ENCODE data around the gene MARCKSL1. TPM values are rescaled to one million over a fixed set of nuclear protein-coding genes. Genes with fewer than 3 reads are reported as not detected.

Gene MARCKSL1
- total and polyA plus RNA-seq, 2 of the 13 experiments (the other 11 are each of a cell fraction or from before 2014, with no cell fraction given), result 81.9 to 155 TPM

GRCh38 chr1:32291708-32292538 lies 44.1 kb downstream of the MARCKSL1 start, which contains the start of gene HDAC1 (continued):
- no peak for TF ChIP-seq ZBTB14 (CRISPR knock-in tag; IDR thresholded peaks at IDR 0.05)
- TF ChIP-seq GABPA (IDR thresholded peaks at IDR 0.05; ENCODE audit: low read depth, low read length), result peak; percentile 45
- peak; percentile 72 for TF ChIP-seq GABPA (CRISPR knock-in tag; IDR thresholded peaks at IDR 0.05; ENCODE audit: low read depth)
- no peak for TF ChIP-seq AFF4 (CRISPR knock-in tag; IDR thresholded peaks at IDR 0.05)
- TF ChIP-seq SMAD3 (CRISPR knock-in tag; IDR thresholded peaks at IDR 0.05), result no peak
- no peak; the same call in 1 of the 2 replicates for TF ChIP-seq STAT5B (CRISPR knock-in tag; IDR thresholded peaks at IDR 0.05)
- TF ChIP-seq ZFP62 (CRISPR knock-in tag; IDR thresholded peaks at IDR 0.05), result no peak
- TF ChIP-seq SRSF4 (IDR thresholded peaks at IDR 0.05; ENCODE audit: low read depth, low read length, poor library complexity, severe bottlenecking), result no peak
- no peak for TF ChIP-seq SMARCE1 (IDR thresholded peaks at IDR 0.05; ENCODE audit: borderline replicate concordance)
- no peak for TF ChIP-seq ZNF850 (CRISPR knock-in tag; conservative IDR thresholded peaks at IDR 0.05)
- TF ChIP-seq SMC3 (IDR thresholded peaks at IDR 0.05; ENCODE audit: low read length), result no peak
- 0 out of 2 replicates have a peak, but pooled peaks have one; percentile 12 for TF ChIP-seq ATF2 (CRISPR knock-in tag; IDR thresholded peaks at IDR 0.05)
- TF ChIP-seq ZKSCAN1 (IDR thresholded peaks at IDR 0.05; ENCODE audit: low read length), result no peak
- TF ChIP-seq NBN (conservative IDR thresholded peaks at IDR 0.05), result no peak
- TF ChIP-seq ZNF441 (CRISPR knock-in tag; IDR thresholded peaks at IDR 0.05; ENCODE audit: borderline replicate concordance), result no peak; the same call in 1 of the 2 replicates
- TF ChIP-seq MTF1 (CRISPR knock-in tag; IDR thresholded peaks at IDR 0.05), result no peak; the same call in 1 of the 2 replicates
- no peak for TF ChIP-seq CAMTA2 (CRISPR knock-in tag; IDR thresholded peaks at IDR 0.05; ENCODE audit: borderline replicate concordance)
- TF ChIP-seq, protein P1, sequence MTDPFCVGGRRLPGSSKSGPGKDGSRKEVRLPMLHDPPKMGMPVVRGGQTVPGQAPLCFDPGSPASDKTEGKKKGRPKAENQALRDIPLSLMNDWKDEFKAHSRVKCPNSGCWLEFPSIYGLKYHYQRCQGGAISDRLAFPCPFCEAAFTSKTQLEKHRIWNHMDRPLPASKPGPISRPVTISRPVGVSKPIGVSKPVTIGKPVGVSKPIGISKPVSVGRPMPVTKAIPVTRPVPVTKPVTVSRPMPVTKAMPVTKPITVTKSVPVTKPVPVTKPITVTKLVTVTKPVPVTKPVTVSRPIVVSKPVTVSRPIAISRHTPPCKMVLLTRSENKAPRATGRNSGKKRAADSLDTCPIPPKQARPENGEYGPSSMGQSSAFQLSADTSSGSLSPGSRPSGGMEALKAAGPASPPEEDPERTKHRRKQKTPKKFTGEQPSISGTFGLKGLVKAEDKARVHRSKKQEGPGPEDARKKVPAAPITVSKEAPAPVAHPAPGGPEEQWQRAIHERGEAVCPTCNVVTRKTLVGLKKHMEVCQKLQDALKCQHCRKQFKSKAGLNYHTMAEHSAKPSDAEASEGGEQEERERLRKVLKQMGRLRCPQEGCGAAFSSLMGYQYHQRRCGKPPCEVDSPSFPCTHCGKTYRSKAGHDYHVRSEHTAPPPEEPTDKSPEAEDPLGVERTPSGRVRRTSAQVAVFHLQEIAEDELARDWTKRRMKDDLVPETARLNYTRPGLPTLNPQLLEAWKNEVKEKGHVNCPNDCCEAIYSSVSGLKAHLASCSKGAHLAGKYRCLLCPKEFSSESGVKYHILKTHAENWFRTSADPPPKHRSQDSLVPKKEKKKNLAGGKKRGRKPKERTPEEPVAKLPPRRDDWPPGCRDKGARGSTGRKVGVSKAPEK (CRISPR knock-in tag; IDR thresholded peaks at IDR 0.05; ENCODE audit: borderline replicate concordance), result no peak
- peak; percentile 31; the same call in 1 of the 2 replicates for TF ChIP-seq NCOR1 (IDR thresholded peaks at IDR 0.05; ENCODE audit: borderline replicate concordance, low read length)
- TF ChIP-seq GABPB1 (CRISPR knock-in tag; IDR thresholded peaks at IDR 0.05), result peak; percentile 88

Measured in HepG2 (cell line).